ENCODE data around the gene OR2V2. TPM values are rescaled to one million over a fixed set of nuclear protein-coding genes. Genes with fewer than 3 reads are reported as not detected.
"Not testable (repeated sequence)": the region's sequence is repeated elsewhere in the genome, so short reads cannot be mapped to it uniquely, and the experiment has no call there.

Gene OR2V2
- total and polyA plus RNA-seq, 2 donors (not counting 1 experiment from before 2014, with no cell fraction given): not detected

DNA sequence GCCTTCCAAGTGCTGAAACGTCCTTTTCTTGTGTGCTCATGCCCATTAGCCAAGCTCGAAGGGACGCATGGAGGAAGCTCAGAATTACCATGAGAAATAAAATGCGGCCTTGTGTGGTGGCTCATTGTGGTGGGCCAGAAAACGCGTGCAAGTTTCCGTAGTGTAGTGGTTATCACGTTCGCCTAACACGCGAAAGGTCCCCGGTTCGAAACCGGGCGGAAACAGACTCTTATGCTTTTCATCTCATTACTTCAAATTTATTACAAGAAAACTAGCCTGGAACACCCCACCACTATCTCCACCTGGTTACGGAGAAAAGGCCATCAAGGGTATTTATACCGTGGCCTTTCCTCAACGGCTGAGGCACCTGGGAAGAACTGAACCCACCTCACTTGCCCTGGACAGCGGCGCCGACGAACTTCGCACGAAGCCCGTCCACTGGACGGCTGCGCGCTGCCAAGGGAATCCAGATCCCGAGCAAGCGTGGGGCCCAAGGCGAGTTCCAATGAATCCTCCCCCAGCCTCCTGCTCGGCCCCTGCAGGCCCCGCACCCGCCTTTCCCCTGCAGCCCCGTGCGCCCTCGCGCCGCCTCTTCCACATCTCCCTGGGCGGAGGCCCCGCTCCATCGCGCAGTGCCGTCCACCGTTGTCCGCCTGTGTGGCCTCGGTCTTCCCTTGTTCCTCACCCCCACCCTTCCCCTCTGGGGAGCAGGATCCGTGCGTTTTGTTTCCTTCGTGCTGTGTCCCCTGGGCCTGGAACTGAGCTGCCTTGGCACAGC lies 22.3 kb downstream of the OR2V2 start:
- H3K27ac ChIP-seq (ENCODE audit: low read length in 2 of 2); H3K36me3 ChIP-seq (replicated peaks in 1 of 2; ENCODE audit: control extremely low read depth in 1 of 2, control insufficient read depth in 1 of 2, extremely low read depth in 1 of 2, insufficient read depth in 2 of 2, low read length in 1 of 2); H3K79me2 ChIP-seq (ENCODE audit: control insufficient read depth, insufficient read depth, low read length); H4K20me1 ChIP-seq (ENCODE audit: control insufficient read depth, insufficient read depth, low read length, poor library complexity, severe bottlenecking); POLR2A ChIA-PET; H2AFZ ChIP-seq (ENCODE audit: insufficient read depth, low read depth, low read length, poor library complexity, severe bottlenecking); H3K9me3 Mint-ChIP-seq (ENCODE audit: insufficient read depth); H3K4me3 ChIP-seq (ENCODE audit: control extremely low read depth in 1 of 5, extremely low read depth in 1 of 5, insufficient read depth in 1 of 5, low read depth in 2 of 5, low read length in 4 of 5); CTCF ChIA-PET; H3K9ac ChIP-seq (ENCODE audit: low read length): not testable (repeated sequence)
- H3K4me1 ChIP-seq (ENCODE audit: control insufficient read depth in 2 of 2, insufficient read depth in 2 of 2, low read length in 2 of 2): peaks cover 34 to 41% of the 10 kb centered on the region in 2 donors
- WGBS (ENCODE audit: insufficient coverage): 8% methylated on average over 38 of the region's 50 CpGs
- H3K4me2 ChIP-seq (replicated peaks; ENCODE audit: low read depth, low read length, poor library complexity, severe bottlenecking): peak overlapping the region; percentile 45
- ATAC-seq (ENCODE audit: low read depth) (peak; percentile 22), DNase-seq (peak; percentile 70)
- intact Hi-C loops (cut with micrococcal nuclease): loop anchor here (5.0 to 10.0 kb wide), 2 partner anchors 45 to 387 kb away; no protein-coding TSS in a partner anchor
- Mint-ChIP-seq H3K27me3 (peaks cover 47% of the 10 kb centered on the region), H3K27ac (peak overlapping the region; percentile 76), H3K4me3 (peak overlapping the region; percentile 49), H3K4me1 (peaks cover 49% of the 10 kb centered on the region)
- peaks cover 0 to 75% (median 31%) of the 10 kb centered on the region in 4 experiments for H3K27me3 ChIP-seq (replicated peaks in 1 of 4; ENCODE audit: control extremely low read depth in 1 of 4, control insufficient read depth in 3 of 4, insufficient read depth in 4 of 4, low read length in 3 of 4)
- H3K9me3 ChIP-seq (ENCODE audit: control extremely low read depth in 1 of 3, control insufficient read depth in 2 of 3, insufficient read depth in 1 of 3, low read length in 2 of 3): peaks cover 3 to 50% (median 5%) of the 10 kb centered on the region in 3 donors

DNA sequence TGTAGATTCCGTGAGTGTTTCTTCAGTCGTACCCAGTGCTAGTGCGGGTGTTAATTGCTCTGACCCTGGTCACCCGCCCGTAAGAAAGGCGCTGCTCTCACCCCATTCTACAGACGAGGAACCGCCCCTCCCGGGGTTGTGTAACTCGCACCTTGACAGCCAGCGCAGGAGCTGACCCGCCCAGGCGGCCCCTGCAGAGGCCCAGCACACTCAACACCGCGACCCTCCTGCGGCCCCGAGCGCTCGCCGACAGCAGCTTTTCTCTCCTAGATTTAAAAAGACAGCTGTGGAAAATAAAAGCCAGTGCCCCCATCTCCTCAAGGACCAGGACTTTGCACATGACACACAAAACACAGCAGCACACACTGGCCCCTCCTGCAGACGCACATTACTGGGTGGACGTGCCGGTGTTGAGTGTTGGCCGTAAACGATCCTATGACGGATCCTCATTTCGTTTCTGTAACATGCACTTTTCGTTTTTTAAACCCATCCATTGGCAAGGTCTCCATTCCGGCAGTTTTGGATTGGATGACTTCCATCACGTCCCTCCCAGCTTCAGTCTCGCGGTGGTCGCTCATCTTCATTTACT lies 22.9 kb downstream of the OR2V2 start:
- H3K79me2 ChIP-seq (ENCODE audit: control insufficient read depth, insufficient read depth, low read length): no peaks in the 10 kb centered on the region
- H3K9ac ChIP-seq (ENCODE audit: low read length): no peak overlapping the region
- ATAC-seq (ENCODE audit: low read depth) (no peak), DNase-seq (no peak)
- H3K27me3 ChIP-seq (replicated peaks in 1 of 4; ENCODE audit: control extremely low read depth in 1 of 4, control insufficient read depth in 3 of 4, insufficient read depth in 4 of 4, low read length in 3 of 4): peaks cover 0 to 70% (median 30%) of the 10 kb centered on the region in 4 experiments
- ChIA-PET CTCF (interaction anchor here (1.1 to 1.3 kb wide), 2 partner anchors 12 to 14 kb away, joined by 3 read pairs; no protein-coding TSS in a partner anchor), POLR2A (no interaction called here)
- H2AFZ ChIP-seq (ENCODE audit: insufficient read depth, low read depth, low read length, poor library complexity, severe bottlenecking): no peak overlapping the region
- TF ChIP-seq CTCF (IDR thresholded peaks at IDR 0.05): no peak
- TF ChIP-seq EZH2 (IDR thresholded peaks at IDR 0.05; ENCODE audit: borderline replicate concordance, insufficient read depth, low read depth, low read length, poor library complexity, severe bottlenecking): no peak
- H3K4me1 ChIP-seq (ENCODE audit: control insufficient read depth in 2 of 2, insufficient read depth in 2 of 2, low read length in 2 of 2): peaks cover 32 to 41% of the 10 kb centered on the region in 2 donors
- H3K27me3 Mint-ChIP-seq: peaks cover 46% of the 10 kb centered on the region
- peak overlapping the region; percentile 49 for H3K4me3 Mint-ChIP-seq
- peaks cover 3 to 49% (median 5%) of the 10 kb centered on the region in 3 donors for H3K9me3 ChIP-seq (ENCODE audit: control extremely low read depth in 1 of 3, control insufficient read depth in 2 of 3, insufficient read depth in 1 of 3, low read length in 2 of 3)
- H4K20me1 ChIP-seq (ENCODE audit: control insufficient read depth, insufficient read depth, low read length, poor library complexity, severe bottlenecking): no peaks in the 10 kb centered on the region
- H3K4me1 Mint-ChIP-seq: peaks cover 48% of the 10 kb centered on the region
- H3K4me2 ChIP-seq (replicated peaks; ENCODE audit: low read depth, low read length, poor library complexity, severe bottlenecking): peak overlapping the region; percentile 45
- WGBS (ENCODE audit: insufficient coverage): 17% methylated on average over 31 of the region's 33 CpGs
- H3K27ac Mint-ChIP-seq: peak overlapping the region; percentile 76
- no peak overlapping the region for H3K27ac ChIP-seq (ENCODE audit: low read length in 2 of 2)
- intact Hi-C loops (cut with micrococcal nuclease): loop anchor here (5.0 kb wide), 1 partner anchor 388 kb away; no protein-coding TSS in a partner anchor
- H3K4me3 ChIP-seq (ENCODE audit: control extremely low read depth in 1 of 5, extremely low read depth in 1 of 5, insufficient read depth in 1 of 5, low read depth in 2 of 5, low read length in 4 of 5): no peak overlapping the region
- H3K9me3 Mint-ChIP-seq (ENCODE audit: insufficient read depth): no peaks in the 10 kb centered on the region
- H3K36me3 ChIP-seq (replicated peaks in 1 of 2; ENCODE audit: control extremely low read depth in 1 of 2, control insufficient read depth in 1 of 2, extremely low read depth in 1 of 2, insufficient read depth in 2 of 2, low read length in 1 of 2): no peaks in the 10 kb centered on the region

All from B cell (primary cell).